AG04449 (cell line): Measurements from ENCODE around the gene SARS2.

Experiments
- CTCF ChIA-PET: fragments of 350-600 bp; formaldehyde crosslinking; extraction: SDS; loops from one replicate; lab custom pipeline; 2021; ENCODE audit warnings: antibody characterized with exemption; lab: Yijun Ruan, JAX
- POLR2A ChIA-PET: fragments of 400-600, 350-600 bp; formaldehyde crosslinking; extraction: SDS; loops from one replicate; lab custom pipeline; 2020; ENCODE audit warnings: antibody characterized with exemption, inconsistent platforms; lab: Yijun Ruan, JAX
- DNase-seq: peaks from one replicate; pipeline ENCODE4 v3.0.0-alpha.2; 2010; ENCODE audit warnings: low read depth, low spot score
- H3K4me3 ChIP-seq: 2 replicates; pipeline ENCODE4 v1.5.1; 2011; ENCODE audit warnings: low read depth, mild to moderate bottlenecking, control low read depth, low read length
- TF ChIP-seq, protein P1 (sequence below): IDR thresholded peaks from one replicate; pipeline ENCODE4 v1.5.1; 2011; ENCODE audit warnings: mild to moderate bottlenecking, moderate library complexity, low read length, control low read depth, inconsistent platforms; ENCODE audit not compliant: insufficient read depth; ENCODE audit errors: missing control alignments

Gene SARS2

DNA sequence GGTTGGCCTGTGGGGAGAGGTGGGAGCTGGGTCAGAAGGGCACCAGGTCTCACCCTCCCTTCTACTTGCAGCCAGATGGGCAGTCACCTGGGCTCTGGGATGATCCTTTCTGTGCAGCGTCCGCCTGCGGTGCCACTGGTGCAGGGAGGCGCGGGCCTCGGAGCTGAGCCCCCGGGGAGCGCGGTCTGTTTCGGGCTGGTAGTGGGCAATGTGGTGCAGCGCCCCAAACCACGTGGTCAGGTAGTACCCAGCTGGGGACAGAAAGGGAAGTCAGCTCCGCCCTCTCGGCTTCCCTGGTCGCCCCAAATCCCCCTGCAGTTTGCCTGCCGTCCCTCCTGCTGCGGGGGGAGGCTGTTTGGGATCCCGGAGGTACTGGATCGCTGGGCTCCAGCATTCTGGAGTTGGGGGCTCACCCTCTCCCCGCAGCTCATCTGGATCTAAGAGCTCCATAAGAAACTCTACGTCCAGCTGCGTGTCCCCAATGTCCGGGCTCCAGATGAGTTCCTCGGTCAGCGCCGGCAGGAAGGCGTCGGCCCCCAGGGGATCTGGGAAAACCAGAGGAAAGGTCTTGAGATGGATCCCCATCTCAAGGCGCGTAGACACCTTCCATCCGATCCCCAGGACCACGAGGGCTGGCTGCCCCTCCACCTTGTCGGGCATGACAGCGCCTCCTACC lies 61.3 kb downstream of the SARS2 start:
- POLR2A ChIA-PET: no interaction called here
- CTCF ChIA-PET: interaction anchor here (0.6 to 2.7 kb wide), 19 partner anchors 9 to 466 kb away, joined by 3 to 24 read pairs (median 5); partner anchors contain the start of genes FAM98C, MRPS12, NFKBIB and RINL
- peak overlapping the region; percentile 59 for H3K4me3 ChIP-seq

DNA sequence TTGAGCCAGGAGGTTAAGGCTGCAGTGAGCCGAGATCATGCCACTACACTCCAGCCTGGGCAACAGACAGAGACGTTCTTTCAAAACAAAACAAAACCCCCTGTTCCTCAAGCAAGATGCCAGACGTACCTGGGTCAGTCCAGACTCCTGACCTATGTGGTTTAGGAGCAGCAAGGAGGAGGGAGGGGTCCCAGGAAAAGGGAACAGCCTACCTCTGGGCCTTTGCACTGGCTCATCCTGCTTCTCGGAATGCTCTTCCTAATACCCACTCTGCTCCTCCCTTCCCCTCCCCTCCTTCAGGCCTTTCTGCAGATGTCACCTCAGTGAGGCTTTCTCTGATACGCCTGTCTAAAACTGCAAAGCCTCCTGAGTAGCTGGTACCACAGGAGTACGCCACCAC lies 62.0 kb downstream of the SARS2 start:
- TF ChIP-seq, protein P1, sequence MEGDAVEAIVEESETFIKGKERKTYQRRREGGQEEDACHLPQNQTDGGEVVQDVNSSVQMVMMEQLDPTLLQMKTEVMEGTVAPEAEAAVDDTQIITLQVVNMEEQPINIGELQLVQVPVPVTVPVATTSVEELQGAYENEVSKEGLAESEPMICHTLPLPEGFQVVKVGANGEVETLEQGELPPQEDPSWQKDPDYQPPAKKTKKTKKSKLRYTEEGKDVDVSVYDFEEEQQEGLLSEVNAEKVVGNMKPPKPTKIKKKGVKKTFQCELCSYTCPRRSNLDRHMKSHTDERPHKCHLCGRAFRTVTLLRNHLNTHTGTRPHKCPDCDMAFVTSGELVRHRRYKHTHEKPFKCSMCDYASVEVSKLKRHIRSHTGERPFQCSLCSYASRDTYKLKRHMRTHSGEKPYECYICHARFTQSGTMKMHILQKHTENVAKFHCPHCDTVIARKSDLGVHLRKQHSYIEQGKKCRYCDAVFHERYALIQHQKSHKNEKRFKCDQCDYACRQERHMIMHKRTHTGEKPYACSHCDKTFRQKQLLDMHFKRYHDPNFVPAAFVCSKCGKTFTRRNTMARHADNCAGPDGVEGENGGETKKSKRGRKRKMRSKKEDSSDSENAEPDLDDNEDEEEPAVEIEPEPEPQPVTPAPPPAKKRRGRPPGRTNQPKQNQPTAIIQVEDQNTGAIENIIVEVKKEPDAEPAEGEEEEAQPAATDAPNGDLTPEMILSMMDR: no peak
- ChIA-PET POLR2A (no interaction called here), CTCF (interaction anchor here (0.8 to 2.7 kb wide), 13 partner anchors 8 to 465 kb away, joined by 3 to 24 read pairs (median 6); partner anchors contain the start of genes FAM98C, NFKBIB, RINL and SIRT2)
- no peak overlapping the region for H3K4me3 ChIP-seq
- DNase-seq: no peak

More for the DNA sequence above, 61.3 kb downstream of the SARS2 start:
- TF ChIP-seq, protein P1: no peak
- no peak for DNase-seq

DNA sequence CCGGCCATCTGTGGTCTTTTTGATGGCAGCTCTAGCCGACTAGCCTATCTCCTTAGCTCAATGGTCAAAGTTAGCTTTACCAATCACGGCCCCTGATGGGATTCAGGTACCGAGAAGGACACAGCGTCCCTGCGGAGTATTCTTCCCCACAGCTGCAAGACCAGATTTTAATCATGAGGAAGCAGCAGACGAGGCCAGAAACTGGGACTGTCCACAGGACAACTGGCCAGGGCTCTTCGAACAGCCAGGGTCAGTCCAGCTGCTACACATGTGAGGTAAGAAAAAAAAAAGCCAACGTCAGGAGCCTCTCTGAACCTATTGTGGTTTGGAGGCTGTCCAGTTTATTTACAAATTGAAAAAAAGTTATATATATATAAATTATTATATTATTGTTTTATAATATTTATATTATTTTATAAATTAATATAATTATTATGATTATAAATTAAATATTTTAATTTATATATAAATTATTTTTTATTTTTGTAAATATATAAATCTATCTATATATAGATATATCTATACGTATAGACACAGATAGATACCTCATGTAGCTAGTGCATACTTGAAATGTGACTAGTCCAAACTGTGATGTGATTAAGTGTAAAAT lies 63.3 kb downstream of the SARS2 start:
- ChIA-PET CTCF (interaction anchor here (1.1 to 1.7 kb wide), 4 partner anchors 9 to 465 kb away, joined by 3 to 7 read pairs (median 3); partner anchors contain the start of gene FAM98C), POLR2A (no interaction called here)
- no peak for DNase-seq
- TF ChIP-seq, protein P1: no peak
- H3K4me3 ChIP-seq: no peak overlapping the region
